B cell (primary cell): ENCODE results near the gene WNT6. TPM values are rescaled to one million over a fixed set of nuclear protein-coding genes. Genes with fewer than 3 reads are reported as not detected.

Experiments
- ATAC-seq: fragments of 200-7000 bp; cut with Tn5 transposase; one replicate; pipeline ENCODE4 v1.10.0; 2021; ENCODE audit warnings: low read depth, mild to moderate bottlenecking, moderate number of reproducible peaks, moderate library complexity
- CTCF ChIA-PET: fragments of 350-600 bp; sonication (Branson Sonifier 250); formaldehyde crosslinking; loops from one replicate; lab custom pipeline; 2021; ENCODE audit warnings: antibody characterized with exemption, inconsistent platforms; lab: Charles Lee
- POLR2A ChIA-PET: fragments of 350-600 bp; sonication (Branson Sonifier 250); formaldehyde crosslinking; loops from one replicate; lab custom pipeline; 2021; ENCODE audit warnings: antibody characterized with exemption; lab: Charles Lee
- DNase-seq: peaks from one replicate; pipeline ENCODE4 v3.0.0; 2013
- H2AFZ ChIP-seq: 2 replicates; pipeline ENCODE4 v1.6.1; 2012; ENCODE audit warnings: mild to moderate bottlenecking, low read depth, low read length; ENCODE audit not compliant: insufficient read depth, poor library complexity, severe bottlenecking
- H3K27ac ChIP-seq, 2 donors: 1 replicate in 1 of 2; 2 replicates in 1 of 2; pipeline ENCODE4 v1.5.1; 2012 to 2013; ENCODE audit warnings: low read length in 2 of 2, mild to moderate bottlenecking in 2 of 2, moderate library complexity in 1 of 2
- H3K27me3 ChIP-seq, 4 experiments: fragments of 200-600 bp in 1 of 4; sonication (generic) in 1 of 4; replicated peaks in 1 of 4; 1 replicate in 2 of 4; 2 replicates in 2 of 4; pipeline versions ENCODE4 v1.6.1 to v1.7.0; 2013 to 2016; ENCODE audit warnings: low read length in 3 of 4, mild to moderate bottlenecking in 2 of 4, mixed read lengths in 1 of 4, moderate library complexity in 1 of 4; ENCODE audit not compliant: insufficient read depth in 4 of 4, control insufficient read depth in 3 of 4; ENCODE audit errors: control extremely low read depth in 1 of 4
- H3K36me3 ChIP-seq, 2 experiments: replicated peaks in 1 of 2; 1 replicate in 1 of 2; 2 replicates in 1 of 2; pipeline versions ENCODE4 v1.6.1 to v1.7.1; 2013; ENCODE audit warnings: low read length in 1 of 2; ENCODE audit not compliant: insufficient read depth in 2 of 2, control insufficient read depth in 1 of 2; ENCODE audit errors: control extremely low read depth in 1 of 2, extremely low read depth in 1 of 2
- H3K4me1 ChIP-seq, 2 donors: fragments of 200-600 bp in 1 of 2; sonication (generic) in 1 of 2; 1 replicate in 1 of 2; 2 replicates in 1 of 2; pipeline versions ENCODE4 v1.5.1 to v1.6.1; 2013 to 2017; ENCODE audit warnings: low read length in 2 of 2; ENCODE audit not compliant: control insufficient read depth in 2 of 2, insufficient read depth in 2 of 2
- H3K4me2 ChIP-seq: replicated peaks from 2 replicates; pipeline ENCODE3; 2012; ENCODE audit warnings: mild to moderate bottlenecking, low read depth, low read length; ENCODE audit not compliant: poor library complexity, severe bottlenecking
- H3K4me3 ChIP-seq, 5 experiments: fragments of 200-600 bp in 1 of 5; sonication (generic) in 1 of 5; 1 replicate in 3 of 5; 2 replicates in 2 of 5; pipeline versions ENCODE4 v1.5.1 to v1.7.0; 2011 to 2016; ENCODE audit warnings: low read length in 4 of 5, mild to moderate bottlenecking in 4 of 5, low read depth in 2 of 5, control low read depth in 1 of 5, moderate library complexity in 1 of 5; ENCODE audit not compliant: insufficient read depth in 1 of 5; ENCODE audit errors: control extremely low read depth in 1 of 5, extremely low read depth in 1 of 5
- H3K79me2 ChIP-seq: fragments of 200-600 bp; sonication (generic); one replicate; pipeline ENCODE4 v1.6.0; 2016; ENCODE audit warnings: low read length; ENCODE audit not compliant: control insufficient read depth, insufficient read depth
- H3K9ac ChIP-seq: fragments of 200-600 bp; sonication (generic); 2 replicates; pipeline ENCODE4 v1.6.1; 2017; ENCODE audit warnings: mild to moderate bottlenecking, low read length, moderate library complexity
- H3K9me3 ChIP-seq, 3 donors: one replicate each; pipeline versions ENCODE4 v1.6.1 to v1.7.1; 2013; ENCODE audit warnings: low read length in 2 of 3; ENCODE audit not compliant: control insufficient read depth in 2 of 3, insufficient read depth in 1 of 3; ENCODE audit errors: control extremely low read depth in 1 of 3
- H4K20me1 ChIP-seq: 2 replicates; pipeline ENCODE4 v1.6.0; 2012; ENCODE audit warnings: mild to moderate bottlenecking, low read length; ENCODE audit not compliant: insufficient read depth, control insufficient read depth, poor library complexity, severe bottlenecking
- H3K27ac Mint-ChIP-seq: one replicate; pipeline ENCODE4 v1.8.0; 2021; ENCODE audit warnings: mixed read lengths
- H3K27me3 Mint-ChIP-seq: one replicate; pipeline ENCODE4 v1.8.0; 2021; ENCODE audit warnings: mixed read lengths
- H3K4me1 Mint-ChIP-seq: one replicate; pipeline ENCODE4 v1.8.0; 2021; ENCODE audit warnings: mixed read lengths
- H3K4me3 Mint-ChIP-seq: one replicate; pipeline ENCODE4 v1.8.0; 2021; ENCODE audit warnings: mixed read lengths
- H3K9me3 Mint-ChIP-seq: one replicate; pipeline ENCODE4 v1.8.0; 2022; ENCODE audit warnings: mixed read lengths; ENCODE audit not compliant: insufficient read depth
- EZH2 ChIP-seq: IDR thresholded peaks from 2 replicates; pipeline ENCODE4 v1.6.1; 2012; ENCODE audit warnings: borderline replicate concordance, low read depth, mild to moderate bottlenecking, moderate library complexity, low read length; ENCODE audit not compliant: insufficient read depth, poor library complexity, severe bottlenecking
- WGBS: methylation state at CpG from one replicate; pipeline ENCODE4 v1.1.5; 2013; ENCODE audit warnings: missing lambda C conversion rate; ENCODE audit not compliant: insufficient coverage; 5-methylcytosine and 5-hydroxymethylcytosine counted together
- intact Hi-C: fragments of 100-400 bp; cut with micrococcal nuclease; formaldehyde crosslinking; loops from one replicate; pipeline ENCODE4 v1.10.0; 2022
- polyA plus RNA-seq: library from polyadenylated mRNA; depleted of rRNA; stranded (reverse); fragments of >200 nt; gene quantifications from 2 replicates; pipeline ENCODE4 v1.2.3, GENCODE V29; 2012
- total RNA-seq, 2 donors: library from RNA; stranded (reverse); fragments of 120-200 nt in 1 of 2; gene quantifications; 1 replicate in 1 of 2; 2 replicates in 1 of 2; pipeline versions ENCODE4 v1.2.3 to v1.2.4, GENCODE V29; 2013 to 2022
- TF ChIP-seq, protein P1 (sequence below): fragments of 200-600 bp; IDR thresholded peaks from one replicate; pipeline ENCODE4 v1.8.0; 2022; ENCODE audit warnings: antibody characterized with exemption, mild to moderate bottlenecking

WNT6 gene
- total and polyA plus RNA-seq, 2 donors (not counting 1 experiment from before 2014, with no cell fraction given), result 0.84 to 2.0 TPM

- Mint-ChIP-seq H3K27ac (no peak overlapping the region), H3K27me3 (no peaks in the 10 kb centered on the region), H3K9me3 (no peaks in the 10 kb centered on the region), H3K4me1 (peaks cover 68% of the 10 kb centered on the region), H3K4me3 (no peak overlapping the region)
- intact Hi-C loops, result no loop called here
- Histone ChIP-seq H3K4me2 (no peak overlapping the region), H3K79me2 (peaks cover 7% of the 10 kb centered on the region), H3K9me3 (peaks cover 0 to 3% (median 0%) of the 10 kb centered on the region in 3 donors), H4K20me1 (no peaks in the 10 kb centered on the region), H3K36me3 (peaks cover 0 to 6% of the 10 kb centered on the region in 2 experiments), H3K4me1 (peaks cover 53 to 58% of the 10 kb centered on the region in 2 donors), H3K27me3 (no peaks in the 10 kb centered on the region), H3K4me3 (no peak overlapping the region), H3K27ac (no peak overlapping the region), H2AFZ (no peak overlapping the region), H3K9ac (no peak overlapping the region)
- ATAC-seq (no peak), DNase-seq (no peak)
- ChIA-PET CTCF (interaction anchor here (21.8 to 23.0 kb wide), 2 partner anchors 5 to 11 kb away, joined by 1627 read pairs; partner anchors contain the start of gene WNT10A), POLR2A (no interaction called here)
- WGBS, result 96% methylated on average over 23 of the region's 23 CpGs
- TF ChIP-seq EZH2, result no peak
- TF ChIP-seq, protein P1, sequence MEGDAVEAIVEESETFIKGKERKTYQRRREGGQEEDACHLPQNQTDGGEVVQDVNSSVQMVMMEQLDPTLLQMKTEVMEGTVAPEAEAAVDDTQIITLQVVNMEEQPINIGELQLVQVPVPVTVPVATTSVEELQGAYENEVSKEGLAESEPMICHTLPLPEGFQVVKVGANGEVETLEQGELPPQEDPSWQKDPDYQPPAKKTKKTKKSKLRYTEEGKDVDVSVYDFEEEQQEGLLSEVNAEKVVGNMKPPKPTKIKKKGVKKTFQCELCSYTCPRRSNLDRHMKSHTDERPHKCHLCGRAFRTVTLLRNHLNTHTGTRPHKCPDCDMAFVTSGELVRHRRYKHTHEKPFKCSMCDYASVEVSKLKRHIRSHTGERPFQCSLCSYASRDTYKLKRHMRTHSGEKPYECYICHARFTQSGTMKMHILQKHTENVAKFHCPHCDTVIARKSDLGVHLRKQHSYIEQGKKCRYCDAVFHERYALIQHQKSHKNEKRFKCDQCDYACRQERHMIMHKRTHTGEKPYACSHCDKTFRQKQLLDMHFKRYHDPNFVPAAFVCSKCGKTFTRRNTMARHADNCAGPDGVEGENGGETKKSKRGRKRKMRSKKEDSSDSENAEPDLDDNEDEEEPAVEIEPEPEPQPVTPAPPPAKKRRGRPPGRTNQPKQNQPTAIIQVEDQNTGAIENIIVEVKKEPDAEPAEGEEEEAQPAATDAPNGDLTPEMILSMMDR, result no peak
These were observed 30.3 kb downstream of the WNT6 start for GRCh38 chr2:218889937-218890336.

- no peak overlapping the region for H3K4me3 ChIP-seq
- peaks cover 68% of the 10 kb centered on the region for H3K4me1 Mint-ChIP-seq
- no peaks in the 10 kb centered on the region for H3K27me3 ChIP-seq
- H3K27me3 Mint-ChIP-seq, result no peaks in the 10 kb centered on the region
- POLR2A ChIA-PET, result no interaction called here
- CTCF ChIA-PET, result interaction anchor here (21.8 to 23.0 kb wide), 2 partner anchors 5 to 12 kb away, joined by 1627 read pairs; partner anchors contain the start of gene WNT10A
- no peaks in the 10 kb centered on the region for H4K20me1 ChIP-seq
- ATAC-seq (no peak), DNase-seq (no peak)
- H3K4me2 ChIP-seq, result no peak overlapping the region
- peak overlapping the region; percentile 63 for H3K27ac Mint-ChIP-seq
- H2AFZ ChIP-seq, result no peak overlapping the region
- TF ChIP-seq, protein P1, result no peak
- TF ChIP-seq EZH2, result no peak
- intact Hi-C loops, result no loop called here
- peaks cover 0 to 6% of the 10 kb centered on the region in 2 experiments for H3K36me3 ChIP-seq
- H3K4me3 Mint-ChIP-seq, result no peak overlapping the region
- H3K9ac ChIP-seq, result no peak overlapping the region
- peaks cover 0 to 3% (median 0%) of the 10 kb centered on the region in 3 donors for H3K9me3 ChIP-seq
- H3K27ac ChIP-seq, result no peak overlapping the region
- whole genome bisulfite sequencing, result 86% methylated on average over 3 of the region's 3 CpGs
- H3K79me2 ChIP-seq, result peaks cover 7% of the 10 kb centered on the region
- H3K4me1 ChIP-seq, result peaks cover 57 to 59% of the 10 kb centered on the region in 2 donors
- no peaks in the 10 kb centered on the region for H3K9me3 Mint-ChIP-seq
These were observed 30.8 kb downstream of the WNT6 start for GRCh38 chr2:218890369-218890768.
